Measurements from ENCODE around the gene DNHD1. TPM values are rescaled to one million over a fixed set of nuclear protein-coding genes. Genes with fewer than 3 reads are reported as not detected.

Gene DNHD1
- total and polyA plus RNA-seq, 9 of the 15 experiments (the other 6 are each of a cell fraction or from before 2014, with no cell fraction given), result 0.82 to 9.7 (median 3.8) TPM

- TF ChIP-seq, protein P1, sequence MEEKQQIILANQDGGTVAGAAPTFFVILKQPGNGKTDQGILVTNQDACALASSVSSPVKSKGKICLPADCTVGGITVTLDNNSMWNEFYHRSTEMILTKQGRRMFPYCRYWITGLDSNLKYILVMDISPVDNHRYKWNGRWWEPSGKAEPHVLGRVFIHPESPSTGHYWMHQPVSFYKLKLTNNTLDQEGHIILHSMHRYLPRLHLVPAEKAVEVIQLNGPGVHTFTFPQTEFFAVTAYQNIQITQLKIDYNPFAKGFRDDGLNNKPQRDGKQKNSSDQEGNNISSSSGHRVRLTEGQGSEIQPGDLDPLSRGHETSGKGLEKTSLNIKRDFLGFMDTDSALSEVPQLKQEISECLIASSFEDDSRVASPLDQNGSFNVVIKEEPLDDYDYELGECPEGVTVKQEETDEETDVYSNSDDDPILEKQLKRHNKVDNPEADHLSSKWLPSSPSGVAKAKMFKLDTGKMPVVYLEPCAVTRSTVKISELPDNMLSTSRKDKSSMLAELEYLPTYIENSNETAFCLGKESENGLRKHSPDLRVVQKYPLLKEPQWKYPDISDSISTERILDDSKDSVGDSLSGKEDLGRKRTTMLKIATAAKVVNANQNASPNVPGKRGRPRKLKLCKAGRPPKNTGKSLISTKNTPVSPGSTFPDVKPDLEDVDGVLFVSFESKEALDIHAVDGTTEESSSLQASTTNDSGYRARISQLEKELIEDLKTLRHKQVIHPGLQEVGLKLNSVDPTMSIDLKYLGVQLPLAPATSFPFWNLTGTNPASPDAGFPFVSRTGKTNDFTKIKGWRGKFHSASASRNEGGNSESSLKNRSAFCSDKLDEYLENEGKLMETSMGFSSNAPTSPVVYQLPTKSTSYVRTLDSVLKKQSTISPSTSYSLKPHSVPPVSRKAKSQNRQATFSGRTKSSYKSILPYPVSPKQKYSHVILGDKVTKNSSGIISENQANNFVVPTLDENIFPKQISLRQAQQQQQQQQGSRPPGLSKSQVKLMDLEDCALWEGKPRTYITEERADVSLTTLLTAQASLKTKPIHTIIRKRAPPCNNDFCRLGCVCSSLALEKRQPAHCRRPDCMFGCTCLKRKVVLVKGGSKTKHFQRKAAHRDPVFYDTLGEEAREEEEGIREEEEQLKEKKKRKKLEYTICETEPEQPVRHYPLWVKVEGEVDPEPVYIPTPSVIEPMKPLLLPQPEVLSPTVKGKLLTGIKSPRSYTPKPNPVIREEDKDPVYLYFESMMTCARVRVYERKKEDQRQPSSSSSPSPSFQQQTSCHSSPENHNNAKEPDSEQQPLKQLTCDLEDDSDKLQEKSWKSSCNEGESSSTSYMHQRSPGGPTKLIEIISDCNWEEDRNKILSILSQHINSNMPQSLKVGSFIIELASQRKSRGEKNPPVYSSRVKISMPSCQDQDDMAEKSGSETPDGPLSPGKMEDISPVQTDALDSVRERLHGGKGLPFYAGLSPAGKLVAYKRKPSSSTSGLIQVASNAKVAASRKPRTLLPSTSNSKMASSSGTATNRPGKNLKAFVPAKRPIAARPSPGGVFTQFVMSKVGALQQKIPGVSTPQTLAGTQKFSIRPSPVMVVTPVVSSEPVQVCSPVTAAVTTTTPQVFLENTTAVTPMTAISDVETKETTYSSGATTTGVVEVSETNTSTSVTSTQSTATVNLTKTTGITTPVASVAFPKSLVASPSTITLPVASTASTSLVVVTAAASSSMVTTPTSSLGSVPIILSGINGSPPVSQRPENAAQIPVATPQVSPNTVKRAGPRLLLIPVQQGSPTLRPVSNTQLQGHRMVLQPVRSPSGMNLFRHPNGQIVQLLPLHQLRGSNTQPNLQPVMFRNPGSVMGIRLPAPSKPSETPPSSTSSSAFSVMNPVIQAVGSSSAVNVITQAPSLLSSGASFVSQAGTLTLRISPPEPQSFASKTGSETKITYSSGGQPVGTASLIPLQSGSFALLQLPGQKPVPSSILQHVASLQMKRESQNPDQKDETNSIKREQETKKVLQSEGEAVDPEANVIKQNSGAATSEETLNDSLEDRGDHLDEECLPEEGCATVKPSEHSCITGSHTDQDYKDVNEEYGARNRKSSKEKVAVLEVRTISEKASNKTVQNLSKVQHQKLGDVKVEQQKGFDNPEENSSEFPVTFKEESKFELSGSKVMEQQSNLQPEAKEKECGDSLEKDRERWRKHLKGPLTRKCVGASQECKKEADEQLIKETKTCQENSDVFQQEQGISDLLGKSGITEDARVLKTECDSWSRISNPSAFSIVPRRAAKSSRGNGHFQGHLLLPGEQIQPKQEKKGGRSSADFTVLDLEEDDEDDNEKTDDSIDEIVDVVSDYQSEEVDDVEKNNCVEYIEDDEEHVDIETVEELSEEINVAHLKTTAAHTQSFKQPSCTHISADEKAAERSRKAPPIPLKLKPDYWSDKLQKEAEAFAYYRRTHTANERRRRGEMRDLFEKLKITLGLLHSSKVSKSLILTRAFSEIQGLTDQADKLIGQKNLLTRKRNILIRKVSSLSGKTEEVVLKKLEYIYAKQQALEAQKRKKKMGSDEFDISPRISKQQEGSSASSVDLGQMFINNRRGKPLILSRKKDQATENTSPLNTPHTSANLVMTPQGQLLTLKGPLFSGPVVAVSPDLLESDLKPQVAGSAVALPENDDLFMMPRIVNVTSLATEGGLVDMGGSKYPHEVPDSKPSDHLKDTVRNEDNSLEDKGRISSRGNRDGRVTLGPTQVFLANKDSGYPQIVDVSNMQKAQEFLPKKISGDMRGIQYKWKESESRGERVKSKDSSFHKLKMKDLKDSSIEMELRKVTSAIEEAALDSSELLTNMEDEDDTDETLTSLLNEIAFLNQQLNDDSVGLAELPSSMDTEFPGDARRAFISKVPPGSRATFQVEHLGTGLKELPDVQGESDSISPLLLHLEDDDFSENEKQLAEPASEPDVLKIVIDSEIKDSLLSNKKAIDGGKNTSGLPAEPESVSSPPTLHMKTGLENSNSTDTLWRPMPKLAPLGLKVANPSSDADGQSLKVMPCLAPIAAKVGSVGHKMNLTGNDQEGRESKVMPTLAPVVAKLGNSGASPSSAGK (IDR thresholded peaks at IDR 0.05), result peak; percentile 72
- TF ChIP-seq, protein P2, sequence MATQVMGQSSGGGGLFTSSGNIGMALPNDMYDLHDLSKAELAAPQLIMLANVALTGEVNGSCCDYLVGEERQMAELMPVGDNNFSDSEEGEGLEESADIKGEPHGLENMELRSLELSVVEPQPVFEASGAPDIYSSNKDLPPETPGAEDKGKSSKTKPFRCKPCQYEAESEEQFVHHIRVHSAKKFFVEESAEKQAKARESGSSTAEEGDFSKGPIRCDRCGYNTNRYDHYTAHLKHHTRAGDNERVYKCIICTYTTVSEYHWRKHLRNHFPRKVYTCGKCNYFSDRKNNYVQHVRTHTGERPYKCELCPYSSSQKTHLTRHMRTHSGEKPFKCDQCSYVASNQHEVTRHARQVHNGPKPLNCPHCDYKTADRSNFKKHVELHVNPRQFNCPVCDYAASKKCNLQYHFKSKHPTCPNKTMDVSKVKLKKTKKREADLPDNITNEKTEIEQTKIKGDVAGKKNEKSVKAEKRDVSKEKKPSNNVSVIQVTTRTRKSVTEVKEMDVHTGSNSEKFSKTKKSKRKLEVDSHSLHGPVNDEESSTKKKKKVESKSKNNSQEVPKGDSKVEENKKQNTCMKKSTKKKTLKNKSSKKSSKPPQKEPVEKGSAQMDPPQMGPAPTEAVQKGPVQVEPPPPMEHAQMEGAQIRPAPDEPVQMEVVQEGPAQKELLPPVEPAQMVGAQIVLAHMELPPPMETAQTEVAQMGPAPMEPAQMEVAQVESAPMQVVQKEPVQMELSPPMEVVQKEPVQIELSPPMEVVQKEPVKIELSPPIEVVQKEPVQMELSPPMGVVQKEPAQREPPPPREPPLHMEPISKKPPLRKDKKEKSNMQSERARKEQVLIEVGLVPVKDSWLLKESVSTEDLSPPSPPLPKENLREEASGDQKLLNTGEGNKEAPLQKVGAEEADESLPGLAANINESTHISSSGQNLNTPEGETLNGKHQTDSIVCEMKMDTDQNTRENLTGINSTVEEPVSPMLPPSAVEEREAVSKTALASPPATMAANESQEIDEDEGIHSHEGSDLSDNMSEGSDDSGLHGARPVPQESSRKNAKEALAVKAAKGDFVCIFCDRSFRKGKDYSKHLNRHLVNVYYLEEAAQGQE (IDR thresholded peaks at IDR 0.05; ENCODE audit: borderline replicate concordance), result no peak
- TF ChIP-seq, protein P2 (CRISPR knock-in tag; IDR thresholded peaks at IDR 0.05; ENCODE audit: low read depth), result no peak
- TF ChIP-seq XRCC5 (IDR thresholded peaks at IDR 0.05; ENCODE audit: low read depth, low read length), result no peak; the same call in 1 of the 2 replicates
- TF ChIP-seq, protein P3, sequence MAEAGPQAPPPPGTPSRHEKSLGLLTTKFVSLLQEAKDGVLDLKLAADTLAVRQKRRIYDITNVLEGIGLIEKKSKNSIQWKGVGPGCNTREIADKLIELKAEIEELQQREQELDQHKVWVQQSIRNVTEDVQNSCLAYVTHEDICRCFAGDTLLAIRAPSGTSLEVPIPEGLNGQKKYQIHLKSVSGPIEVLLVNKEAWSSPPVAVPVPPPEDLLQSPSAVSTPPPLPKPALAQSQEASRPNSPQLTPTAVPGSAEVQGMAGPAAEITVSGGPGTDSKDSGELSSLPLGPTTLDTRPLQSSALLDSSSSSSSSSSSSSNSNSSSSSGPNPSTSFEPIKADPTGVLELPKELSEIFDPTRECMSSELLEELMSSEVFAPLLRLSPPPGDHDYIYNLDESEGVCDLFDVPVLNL (CRISPR knock-in tag; IDR thresholded peaks at IDR 0.05; ENCODE audit: low read depth), result peak; percentile 12
Measured at GRCh38 chr11:6481012-6481923, 15.8 kb upstream of the DNHD1 start, which contains the start of the genes ARFIP2 and TIMM10B (continued).
